AG10803 (cell line): Measurements from ENCODE around the gene RORB.

Source experiments
- DNase-seq: peaks from one replicate; pipeline ENCODE4 v3.0.0; 2010; ENCODE audit warnings: low read depth
- H3K4me3 ChIP-seq: 2 replicates; pipeline ENCODE4 v1.5.1; 2011; ENCODE audit warnings: mild to moderate bottlenecking, low read length, control low read depth
- TF ChIP-seq, protein P1 (sequence below): conservative IDR thresholded peaks from 2 replicates; pipeline ENCODE4 v1.5.1; 2011; ENCODE audit warnings: mild to moderate bottlenecking, low read length, control low read depth, inconsistent platforms

The RORB gene

DNA sequence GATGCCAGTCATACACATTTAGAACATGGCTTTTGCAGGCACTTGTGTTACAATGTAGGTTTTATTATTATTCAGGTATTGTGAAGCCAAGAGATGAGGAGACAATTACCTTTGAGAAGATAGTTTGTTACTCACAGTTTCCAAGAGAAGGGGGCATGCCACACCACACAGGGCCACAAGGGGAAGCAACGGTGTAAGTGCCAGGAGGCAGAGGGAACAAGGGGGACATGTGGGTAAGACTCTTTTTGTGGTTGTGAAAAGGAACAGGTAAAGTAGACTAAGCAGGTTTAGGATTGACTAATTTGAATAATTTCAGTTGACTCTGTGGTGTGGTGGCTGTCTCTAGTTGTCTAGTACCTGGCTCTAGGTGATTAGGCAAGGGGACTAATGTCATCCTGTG, 199.4 kb downstream of the RORB start:
- H3K4me3 ChIP-seq: no peak overlapping the region
- DNase-seq: no peak
- TF ChIP-seq, protein P1, sequence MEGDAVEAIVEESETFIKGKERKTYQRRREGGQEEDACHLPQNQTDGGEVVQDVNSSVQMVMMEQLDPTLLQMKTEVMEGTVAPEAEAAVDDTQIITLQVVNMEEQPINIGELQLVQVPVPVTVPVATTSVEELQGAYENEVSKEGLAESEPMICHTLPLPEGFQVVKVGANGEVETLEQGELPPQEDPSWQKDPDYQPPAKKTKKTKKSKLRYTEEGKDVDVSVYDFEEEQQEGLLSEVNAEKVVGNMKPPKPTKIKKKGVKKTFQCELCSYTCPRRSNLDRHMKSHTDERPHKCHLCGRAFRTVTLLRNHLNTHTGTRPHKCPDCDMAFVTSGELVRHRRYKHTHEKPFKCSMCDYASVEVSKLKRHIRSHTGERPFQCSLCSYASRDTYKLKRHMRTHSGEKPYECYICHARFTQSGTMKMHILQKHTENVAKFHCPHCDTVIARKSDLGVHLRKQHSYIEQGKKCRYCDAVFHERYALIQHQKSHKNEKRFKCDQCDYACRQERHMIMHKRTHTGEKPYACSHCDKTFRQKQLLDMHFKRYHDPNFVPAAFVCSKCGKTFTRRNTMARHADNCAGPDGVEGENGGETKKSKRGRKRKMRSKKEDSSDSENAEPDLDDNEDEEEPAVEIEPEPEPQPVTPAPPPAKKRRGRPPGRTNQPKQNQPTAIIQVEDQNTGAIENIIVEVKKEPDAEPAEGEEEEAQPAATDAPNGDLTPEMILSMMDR: no peak

DNA sequence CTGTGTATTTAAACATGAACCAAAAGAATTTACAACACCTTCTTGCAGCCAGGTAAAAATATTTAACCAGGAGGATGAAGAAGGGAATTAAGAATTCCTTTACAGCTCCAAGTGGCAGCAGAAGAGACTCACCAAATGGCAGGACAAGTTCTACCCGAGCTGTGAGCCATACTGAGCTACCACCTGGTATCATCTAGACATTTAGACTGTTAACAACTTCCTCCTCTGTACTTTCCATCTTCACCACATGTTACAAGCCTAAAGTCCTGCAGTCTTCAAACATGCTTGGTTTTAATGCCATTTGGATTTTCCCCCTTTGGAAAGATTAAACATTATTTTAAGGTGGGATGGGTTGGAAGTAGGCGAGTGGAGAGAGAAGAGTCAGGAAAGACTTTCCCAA, 200.4 kb downstream of the RORB start:
- TF ChIP-seq, protein P1: no peak
- no peak for DNase-seq
- H3K4me3 ChIP-seq: no peak overlapping the region

DNA sequence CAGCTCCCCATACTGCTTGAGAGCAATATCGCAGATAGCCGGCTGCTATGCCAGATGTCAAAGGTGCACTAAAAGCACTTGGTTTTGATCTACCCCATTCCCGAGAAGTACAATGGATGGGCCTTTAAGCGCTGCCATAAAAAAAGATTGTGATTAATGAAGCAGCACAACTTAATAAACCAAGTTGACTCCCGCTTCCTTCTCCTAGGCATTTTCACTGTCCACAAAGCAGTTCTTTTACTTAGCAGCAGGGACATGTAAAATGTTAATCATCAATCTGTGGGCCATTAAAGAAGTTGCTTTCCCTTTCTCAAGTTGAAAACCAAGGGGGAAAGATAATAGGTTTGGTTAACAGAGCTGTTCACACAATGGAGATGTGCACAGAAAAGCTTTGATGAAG, 214.2 kb downstream of the RORB start:
- DNase-seq: no peak
- no peak overlapping the region for H3K4me3 ChIP-seq
- TF ChIP-seq, protein P1: no peak

DNA sequence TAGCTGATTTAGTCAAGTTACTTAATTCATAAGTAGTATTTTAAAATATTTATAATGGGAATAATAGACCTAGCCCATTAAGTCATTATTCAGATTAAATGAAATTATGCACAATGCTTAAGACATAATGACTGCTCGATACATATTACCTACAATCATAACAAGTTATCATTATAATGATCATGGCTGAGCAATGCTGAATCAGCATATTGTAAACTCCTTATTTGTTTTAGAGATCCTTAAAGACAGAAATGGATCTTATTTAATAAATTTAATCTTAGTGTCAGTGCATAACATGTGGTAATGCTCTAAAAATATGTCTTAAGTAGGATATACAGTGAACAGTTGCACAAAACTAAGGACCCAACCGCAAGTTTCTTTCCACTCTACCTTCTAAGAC, 221.6 kb downstream of the RORB start:
- DNase-seq: no peak
- TF ChIP-seq, protein P1: no peak
- H3K4me3 ChIP-seq: no peak overlapping the region

DNA sequence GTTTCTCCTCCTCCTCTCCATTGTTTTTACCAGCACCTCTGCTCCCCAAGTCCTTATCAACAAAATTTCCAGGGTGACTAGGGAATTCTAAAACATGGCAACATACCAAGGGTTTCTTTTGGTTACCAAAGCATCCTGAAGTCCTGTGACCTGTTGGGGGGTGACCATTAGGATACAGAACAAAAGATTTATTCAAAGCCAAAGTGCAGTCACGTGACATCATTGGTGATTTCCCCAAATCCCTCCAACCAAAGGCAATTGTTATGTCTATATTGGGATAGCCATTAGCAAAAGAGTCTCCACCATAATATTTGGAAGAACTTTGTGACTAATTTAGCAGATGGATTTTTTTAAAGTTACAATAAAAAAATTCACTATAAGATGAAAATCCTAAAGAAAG, 222.2 kb downstream of the RORB start:
- TF ChIP-seq, protein P1: no peak
- H3K4me3 ChIP-seq: no peak overlapping the region

DNA sequence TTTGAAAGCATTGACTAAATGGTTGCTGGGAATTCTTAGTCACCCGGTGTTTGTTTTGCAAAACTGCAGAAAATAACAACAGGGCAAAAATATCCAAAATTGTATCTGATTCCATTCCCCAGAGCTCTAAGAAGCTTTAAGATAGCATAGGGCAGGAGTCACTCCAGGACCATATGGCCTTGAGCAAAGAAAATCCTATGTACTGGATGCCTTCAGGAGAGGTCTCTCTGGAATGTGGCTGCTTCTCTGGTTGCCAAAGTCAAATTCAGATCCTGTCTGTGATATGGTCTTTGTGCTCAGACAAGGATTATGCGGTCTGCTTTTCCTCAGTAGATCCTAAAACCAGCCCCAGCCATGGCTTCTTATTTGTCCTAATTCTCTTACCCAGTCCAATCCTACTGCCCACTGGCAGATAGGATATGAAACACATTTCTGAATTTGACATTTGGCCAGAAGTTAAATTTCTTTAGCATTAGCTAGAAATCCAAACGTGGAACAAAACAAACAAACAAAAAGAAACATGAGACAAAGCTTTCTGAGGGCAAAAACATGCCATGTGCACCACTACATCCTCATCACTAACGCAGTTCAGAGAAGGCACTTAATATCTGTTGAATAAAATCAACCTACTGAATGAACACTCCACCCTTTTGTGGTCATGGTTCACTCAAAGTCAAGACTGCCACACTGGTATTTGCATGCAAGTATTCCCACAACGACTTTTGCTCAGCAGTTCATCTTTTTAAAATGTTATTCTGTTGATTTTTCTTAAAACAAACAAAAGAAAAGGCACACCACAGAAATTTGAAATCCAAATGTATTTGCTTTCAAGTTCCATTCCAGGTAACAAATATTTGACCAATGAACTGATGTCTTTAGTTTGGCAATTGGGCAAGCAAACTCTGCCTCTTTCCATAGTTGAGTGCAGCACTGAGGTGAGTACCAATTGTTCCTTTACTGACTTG, 224.8 kb downstream of the RORB start:
- TF ChIP-seq, protein P1: no peak
- H3K4me3 ChIP-seq: no peak overlapping the region
- no peak for DNase-seq

More for the DNA sequence above, 222.2 kb downstream of the RORB start:
- DNase-seq: no peak

DNA sequence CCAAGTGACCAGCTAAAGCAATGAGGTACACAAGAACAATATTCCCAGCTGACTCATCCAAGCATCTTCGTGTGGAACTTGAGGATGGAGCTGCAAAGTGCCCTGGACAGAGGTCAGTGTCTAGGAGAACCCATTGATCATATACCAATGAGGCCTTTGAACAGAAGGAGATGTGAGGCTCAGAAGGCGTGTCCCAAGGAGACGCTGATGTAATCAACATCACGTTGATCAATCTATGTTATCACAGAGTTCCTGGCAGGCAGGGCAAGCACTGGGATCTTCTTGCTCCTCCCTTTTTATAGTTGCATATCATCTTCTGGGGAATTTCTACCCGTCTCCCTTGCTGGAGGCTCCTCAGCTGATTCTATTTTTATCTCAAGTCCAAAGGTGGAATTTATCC, 227.2 kb downstream of the RORB start:
- H3K4me3 ChIP-seq: no peak overlapping the region
- no peak for DNase-seq
- TF ChIP-seq, protein P1: no peak
